ENCODE results near the gene UBE2E2.
"Not testable (repeated sequence)": the region's sequence is repeated elsewhere in the genome, so short reads cannot be mapped to it uniquely, and the experiment has no call there.

UBE2E2 gene

GRCh38 chr3:23594894-23595670 is 392.0 kb downstream of the UBE2E2 start:
- DNase-seq, result no peak

- DNase-seq, result no peak
Observed at GRCh38 chr3:23595851-23596250, 392.7 kb downstream of the UBE2E2 start.

GRCh38 chr3:23600167-23600871 is 397.2 kb downstream of the UBE2E2 start:
- DNase-seq, result no peak

- DNase-seq, result no peak
Observed at GRCh38 chr3:23601091-23601822, 398.1 kb downstream of the UBE2E2 start.

- no peak for DNase-seq
Observed at GRCh38 chr3:23602971-23603370, 399.8 kb downstream of the UBE2E2 start.

GRCh38 chr3:23607184-23607847 is 404.2 kb downstream of the UBE2E2 start:
- no peak for DNase-seq

GRCh38 chr3:23608650-23609049 is 405.5 kb downstream of the UBE2E2 start:
- DNase-seq, result no peak

GRCh38 chr3:23611737-23612295 is 408.7 kb downstream of the UBE2E2 start:
- no peak for DNase-seq

- no peak for DNase-seq
Observed at GRCh38 chr3:23612296-23612891, 409.3 kb downstream of the UBE2E2 start.

GRCh38 chr3:23615068-23615467 is 411.9 kb downstream of the UBE2E2 start:
- DNase-seq, result no peak

GRCh38 chr3:23618475-23618874 is 415.3 kb downstream of the UBE2E2 start:
- not testable (repeated sequence) for DNase-seq

GRCh38 chr3:23619705-23620637 is 416.8 kb downstream of the UBE2E2 start:
- DNase-seq, result no peak

GRCh38 chr3:23620638-23621015 is 417.5 kb downstream of the UBE2E2 start:
- DNase-seq, result no peak

- DNase-seq, result no peak
Observed at GRCh38 chr3:23623844-23624243, 420.7 kb downstream of the UBE2E2 start.

- no peak for DNase-seq
Observed at GRCh38 chr3:23624305-23624704, 421.2 kb downstream of the UBE2E2 start.

GRCh38 chr3:23626442-23626841 is 423.3 kb downstream of the UBE2E2 start:
- DNase-seq, result no peak

- DNase-seq, result no peak
Observed at GRCh38 chr3:23629181-23629894, 426.2 kb downstream of the UBE2E2 start.

GRCh38 chr3:23633261-23633960 is 430.3 kb downstream of the UBE2E2 start:
- no peak for DNase-seq

GRCh38 chr3:23637339-23637738 is 434.2 kb downstream of the UBE2E2 start:
- no peak for DNase-seq
